Liver (tissue), 9 donors: Measurements from ENCODE around the gene NQO2. TPM values are rescaled to one million over a fixed set of nuclear protein-coding genes. Genes with fewer than 3 reads are reported as not detected.
A peak's percentile ranks its signal among the peaks of the same experiment; 100 is the strongest.
"Not testable (repeated sequence)": the region's sequence is repeated elsewhere in the genome, so short reads cannot be mapped to it uniquely, and the experiment has no call there.

ENCODE experiments used
- DNase-seq: peaks from one replicate; pipeline ENCODE4 v3.0.0-alpha.2; 2017; ENCODE audit warnings: low spot score
- H3K27ac ChIP-seq, 2 donors: one replicate each; pipeline ENCODE4 v1.7.0; 2013; ENCODE audit warnings: inconsistent platforms in 2 of 2, low read length in 2 of 2, control low read depth in 1 of 2, low read depth in 1 of 2, mild to moderate bottlenecking in 1 of 2
- H3K27me3 ChIP-seq, 4 donors: one replicate each; pipeline versions ENCODE4 v1.6.1 to v1.7.0; 2013; ENCODE audit warnings: low read length in 3 of 4, inconsistent platforms in 1 of 4, mild to moderate bottlenecking in 1 of 4, moderate library complexity in 1 of 4; ENCODE audit not compliant: control insufficient read depth in 4 of 4, insufficient read depth in 4 of 4
- H3K36me3 ChIP-seq, 4 donors: one replicate each; pipeline versions ENCODE4 v1.6.1 to v1.7.0; 2013; ENCODE audit warnings: low read length in 3 of 4, mild to moderate bottlenecking in 3 of 4, low read depth in 1 of 4, moderate library complexity in 1 of 4; ENCODE audit not compliant: control insufficient read depth in 4 of 4, insufficient read depth in 3 of 4
- H3K4me1 ChIP-seq, 4 donors: one replicate each; pipeline versions ENCODE4 v1.6.1 to v1.7.0; 2013; ENCODE audit warnings: low read length in 3 of 4, mild to moderate bottlenecking in 3 of 4, moderate library complexity in 1 of 4; ENCODE audit not compliant: control insufficient read depth in 4 of 4, insufficient read depth in 4 of 4
- H3K4me3 ChIP-seq, 3 donors: one replicate each; pipeline versions ENCODE4 v1.6.1 to v1.7.0; 2013; ENCODE audit warnings: low read length in 3 of 3, control low read depth in 1 of 3, low read depth in 1 of 3, mild to moderate bottlenecking in 1 of 3
- H3K9ac ChIP-seq, 2 donors: one replicate each; pipeline ENCODE4 v1.7.0; 2013; ENCODE audit warnings: low read length in 2 of 2, mild to moderate bottlenecking in 2 of 2, moderate library complexity in 2 of 2, control low read depth in 1 of 2, low read depth in 1 of 2
- H3K9me3 ChIP-seq, 4 donors: one replicate each; pipeline versions ENCODE4 v1.6.1 to v1.7.0; 2013; ENCODE audit warnings: low read length in 3 of 4; ENCODE audit not compliant: control insufficient read depth in 4 of 4
- ATF3 ChIP-seq: IDR thresholded peaks from 2 replicates; pipeline ENCODE4 v1.6.1; 2016; ENCODE audit warnings: antibody characterized with exemption
- CTCF ChIP-seq: fragments of 150-350 bp; IDR thresholded peaks from 2 replicates; pipeline ENCODE4 v1.5.1; 2017; ENCODE audit warnings: improper control_type of control experiment, low read depth, low read length; ENCODE audit not compliant: missing input control
- EGR1 ChIP-seq, 2 donors: IDR thresholded peaks; 2 replicates each; pipeline ENCODE4 v1.6.1; 2016 to 2018; ENCODE audit warnings: antibody characterized with exemption in 2 of 2, low read depth in 2 of 2
- FOXA1 ChIP-seq: IDR thresholded peaks from 2 replicates; pipeline ENCODE4 v1.6.1; 2016; ENCODE audit warnings: antibody characterized with exemption
- FOXA2 ChIP-seq: IDR thresholded peaks from 2 replicates; pipeline ENCODE4 v1.6.1; 2016; ENCODE audit warnings: antibody characterized with exemption
- GABPA ChIP-seq, 2 donors: IDR thresholded peaks in 1 of 2; conservative IDR thresholded peaks in 1 of 2; 2 replicates each; pipeline ENCODE4 v1.6.1; 2016; ENCODE audit warnings: antibody characterized with exemption in 2 of 2, mild to moderate bottlenecking in 1 of 2, moderate library complexity in 1 of 2
- HNF4A ChIP-seq, 2 donors: conservative IDR thresholded peaks; 2 replicates each; pipeline ENCODE4 v1.6.1; 2016; ENCODE audit warnings: antibody characterized with exemption in 2 of 2, mild to moderate bottlenecking in 2 of 2
- HNF4G ChIP-seq: IDR thresholded peaks from 2 replicates; pipeline ENCODE4 v1.6.1; 2016; ENCODE audit warnings: antibody characterized with exemption
- JUND ChIP-seq, 2 donors: IDR thresholded peaks; 2 replicates each; pipeline ENCODE4 v1.6.1; 2016; ENCODE audit warnings: antibody characterized with exemption in 2 of 2
- MAX ChIP-seq: IDR thresholded peaks from 2 replicates; pipeline ENCODE4 v1.6.1; 2016; ENCODE audit warnings: antibody characterized with exemption
- NR2F2 ChIP-seq: IDR thresholded peaks from 2 replicates; pipeline ENCODE4 v1.6.1; 2016; ENCODE audit warnings: antibody characterized with exemption
- RAD21 ChIP-seq, 2 donors: IDR thresholded peaks; 2 replicates each; pipeline ENCODE4 v1.6.1; 2016; ENCODE audit warnings: antibody characterized with exemption in 2 of 2, mild to moderate bottlenecking in 2 of 2
- REST ChIP-seq: IDR thresholded peaks from 2 replicates; pipeline ENCODE4 v1.6.1; 2016; ENCODE audit warnings: antibody characterized with exemption, mild to moderate bottlenecking
- RXRA ChIP-seq, 2 donors: IDR thresholded peaks; 2 replicates each; pipeline ENCODE4 v1.6.1; 2017 to 2018; ENCODE audit warnings: antibody characterized with exemption in 2 of 2, mild to moderate bottlenecking in 1 of 2
- SP1 ChIP-seq: IDR thresholded peaks from 2 replicates; pipeline ENCODE4 v1.6.1; 2018; ENCODE audit warnings: antibody characterized with exemption, mild to moderate bottlenecking
- TAF1 ChIP-seq: conservative IDR thresholded peaks from 2 replicates; pipeline ENCODE4 v1.6.1; 2016; ENCODE audit warnings: antibody characterized with exemption, mild to moderate bottlenecking
- YY1 ChIP-seq: IDR thresholded peaks from 2 replicates; pipeline ENCODE4 v1.6.1; 2016; ENCODE audit warnings: antibody characterized with exemption, mild to moderate bottlenecking
- ZBTB33 ChIP-seq: IDR thresholded peaks from 2 replicates; pipeline ENCODE4 v1.6.1; 2016; ENCODE audit warnings: antibody characterized with exemption
- WGBS: extraction: QIAGEN DNeasy Blood & Tissue Kit; methylation state at CpG from one replicate; pipeline ENCODE4 v1.1.7; 2013; 5-methylcytosine and 5-hydroxymethylcytosine counted together
- polyA plus RNA-seq, 2 donors: library from polyadenylated mRNA; stranded (reverse) in 1 of 2; unstranded in 1 of 2; fragments of 200-250 nt in 1 of 2; fragments of >200 nt in 1 of 2; fragmentation: Nextera tagmentation in 1 of 2; extraction: Ambion mirVana in 1 of 2; gene quantifications; one replicate each; pipeline versions ENCODE4 v1.2.1 to v1.2.3, GENCODE V29; 2013 to 2015
- total RNA-seq, 2 donors: library from RNA; depleted of rRNA; stranded (reverse); fragments of >200 nt; gene quantifications; one replicate each; pipeline ENCODE4 v1.2.3, GENCODE V29; 2014
- donor health status: healthy.
- donor health status: healthy.
- donor health status: healthy.
- donor health status: healthy.
- donor health status: healthy.

NQO2 gene
- total and polyA plus RNA-seq, 4 donors: 11.5 to 127 (median 92.7) TPM

- H3K27me3 ChIP-seq, H3K36me3 ChIP-seq, DNase-seq, H3K9me3 ChIP-seq: not testable (repeated sequence)
- TF ChIP-seq HNF4A (conservative IDR thresholded peaks at IDR 0.05): peak in 1 of 2 donors; percentile 11
- peak; percentile 37 for TF ChIP-seq CTCF
- TF ChIP-seq RAD21 (IDR thresholded peaks at IDR 0.05): peak; percentile 77 to 81
- TF ChIP-seq SP1: peak; percentile 18
- Histone ChIP-seq H3K27ac (peak overlapping the region; percentile 98 to 99), H3K4me1 (peaks cover 2 to 24% (median 21%) of the 10 kb centered on the region in 4 donors), H3K4me3 (peak overlapping the region in 2 of 3 donors; percentile 32 to 44), H3K9ac (peak overlapping the region in 1 of 2 donors; percentile 42)
- WGBS: 2% methylated on average over 12 of the region's 16 CpGs
Observed at GRCh38 chr6:2998249-2998997, 1.3 kb upstream of the NQO2 start.

GRCh38 chr6:2998998-2999617, 586 bp upstream of the NQO2 start:
- Histone ChIP-seq H3K4me3 (peak overlapping the region; percentile 44 to 49 (median 45)), H3K36me3 (no peaks in the 10 kb centered on the region), H3K9me3 (no peaks in the 10 kb centered on the region), H3K4me1 (peaks cover 2 to 24% (median 21%) of the 10 kb centered on the region in 4 donors), H3K9ac (peak overlapping the region in 1 of 2 donors; percentile 42), H3K27me3 (no peaks in the 10 kb centered on the region), H3K27ac (peak overlapping the region; percentile 98 to 99)
- under 1% methylated on average over 30 of the region's 30 CpGs for WGBS
- DNase-seq: no peak
- TF ChIP-seq TAF1 (no peak), SP1 (peak; percentile 94), HNF4A (conservative IDR thresholded peaks at IDR 0.05) (peak; percentile 92 to 95), ZBTB33 (no peak), ATF3 (no peak), YY1 (peak; percentile 60), MAX (peak; percentile 61), FOXA2 (no peak), RXRA (IDR thresholded peaks at IDR 0.05) (peak; percentile 93 to 97), RAD21 (IDR thresholded peaks at IDR 0.05) (peak in 1 of 2 donors; percentile 26), NR2F2 (peak; percentile 84), JUND (IDR thresholded peaks at IDR 0.05) (peak in 1 of 2 donors; percentile 42), FOXA1 (no peak), REST (no peak), HNF4G (peak; percentile 63), GABPA (IDR thresholded peaks at IDR 0.05 in 1 of 2, conservative IDR thresholded peaks at IDR 0.05 in 1 of 2) (no peak), EGR1 (IDR thresholded peaks at IDR 0.05; ENCODE audit: low read depth in 2 of 2) (peak in 1 of 2 donors; percentile 18), CTCF (no peak)
